AG04450 (cell line): ENCODE data around the gene RAB9A. TPM values are rescaled to one million over a fixed set of nuclear protein-coding genes. Genes with fewer than 3 reads are reported as not detected.
"Not testable (repeated sequence)": the region's sequence is repeated elsewhere in the genome, so short reads cannot be mapped to it uniquely, and the experiment has no call there.

ENCODE experiments used
- CTCF ChIA-PET: fragments of 300-600, 350-600 bp; formaldehyde crosslinking; extraction: SDS; loops from one replicate; lab custom pipeline; 2022; ENCODE audit warnings: antibody characterized with exemption, inconsistent platforms; lab: Charles Lee
- POLR2A ChIA-PET: fragments of 350-600 bp; formaldehyde crosslinking; extraction: SDS; loops from one replicate; lab custom pipeline; 2021; ENCODE audit warnings: antibody characterized with exemption, inconsistent platforms; lab: Yijun Ruan, JAX
- DNase-seq: peaks from one replicate; pipeline ENCODE4 v3.0.0-alpha.2; 2011; ENCODE audit warnings: low read depth, low spot score
- H3K27ac ChIP-seq: one replicate; pipeline ENCODE4 v1.5.1; 2012; ENCODE audit warnings: low read depth, low read length, control low read depth
- H3K27me3 ChIP-seq: one replicate; pipeline ENCODE4 v1.6.0; 2012; ENCODE audit warnings: low read length; ENCODE audit not compliant: control insufficient read depth, insufficient read depth
- H3K4me3 ChIP-seq: 2 replicates; pipeline ENCODE4 v1.5.1; 2011; ENCODE audit warnings: mild to moderate bottlenecking, low read depth, low read length, control low read depth
- H3K9me3 ChIP-seq: 2 replicates; pipeline ENCODE4 v1.5.1; 2012; ENCODE audit warnings: low read length; ENCODE audit not compliant: control insufficient read depth, insufficient read depth
- polyA plus RNA-seq: library from polyadenylated mRNA; depleted of rRNA; stranded (reverse); fragments of >200 nt; gene quantifications from 2 replicates; pipeline ENCODE4 v1.2.3, GENCODE V29; 2011
- TF ChIP-seq, protein P1 (sequence below): IDR thresholded peaks from 2 replicates; pipeline ENCODE4 v1.5.1; 2011; ENCODE audit warnings: low read depth, low read length, control low read depth, inconsistent platforms

RAB9A gene
- polyA plus RNA-seq, 1 experiment: 41.7 TPM

- Histone ChIP-seq H3K27ac (no peak overlapping the region), H3K9me3 (no peaks in the 10 kb centered on the region), H3K4me3 (no peak overlapping the region), H3K27me3 (no peaks in the 10 kb centered on the region)
- TF ChIP-seq, protein P1, sequence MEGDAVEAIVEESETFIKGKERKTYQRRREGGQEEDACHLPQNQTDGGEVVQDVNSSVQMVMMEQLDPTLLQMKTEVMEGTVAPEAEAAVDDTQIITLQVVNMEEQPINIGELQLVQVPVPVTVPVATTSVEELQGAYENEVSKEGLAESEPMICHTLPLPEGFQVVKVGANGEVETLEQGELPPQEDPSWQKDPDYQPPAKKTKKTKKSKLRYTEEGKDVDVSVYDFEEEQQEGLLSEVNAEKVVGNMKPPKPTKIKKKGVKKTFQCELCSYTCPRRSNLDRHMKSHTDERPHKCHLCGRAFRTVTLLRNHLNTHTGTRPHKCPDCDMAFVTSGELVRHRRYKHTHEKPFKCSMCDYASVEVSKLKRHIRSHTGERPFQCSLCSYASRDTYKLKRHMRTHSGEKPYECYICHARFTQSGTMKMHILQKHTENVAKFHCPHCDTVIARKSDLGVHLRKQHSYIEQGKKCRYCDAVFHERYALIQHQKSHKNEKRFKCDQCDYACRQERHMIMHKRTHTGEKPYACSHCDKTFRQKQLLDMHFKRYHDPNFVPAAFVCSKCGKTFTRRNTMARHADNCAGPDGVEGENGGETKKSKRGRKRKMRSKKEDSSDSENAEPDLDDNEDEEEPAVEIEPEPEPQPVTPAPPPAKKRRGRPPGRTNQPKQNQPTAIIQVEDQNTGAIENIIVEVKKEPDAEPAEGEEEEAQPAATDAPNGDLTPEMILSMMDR: no peak
- DNase-seq: no peak
- ChIA-PET POLR2A (no interaction called here), CTCF (no interaction called here)
Measured at GRCh38 chrX:13676885-13677284, 12.0 kb upstream of the RAB9A start.

- H3K4me3 ChIP-seq, POLR2A ChIA-PET, DNase-seq, H3K27me3 ChIP-seq, H3K9me3 ChIP-seq, H3K27ac ChIP-seq: not testable (repeated sequence)
- CTCF ChIA-PET: interaction anchor here (0.9 kb wide), 1 partner anchor 11 kb away, joined by 3 read pairs; no protein-coding TSS in a partner anchor
Measured at GRCh38 chrX:13679700-13680099, 9.2 kb upstream of the RAB9A start.

GRCh38 chrX:13681595-13681994, 7.3 kb upstream of the RAB9A start:
- H3K4me3 ChIP-seq: no peak overlapping the region
- CTCF ChIA-PET: no interaction called here
- TF ChIP-seq, protein P1: no peak
- no peaks in the 10 kb centered on the region for H3K27me3 ChIP-seq
- no peaks in the 10 kb centered on the region for H3K9me3 ChIP-seq
- DNase-seq: no peak
- no peak overlapping the region for H3K27ac ChIP-seq
- POLR2A ChIA-PET: no interaction called here

GRCh38 chrX:13684361-13684760, 4.6 kb upstream of the RAB9A start:
- POLR2A ChIA-PET: no interaction called here
- TF ChIP-seq, protein P1: no peak
- no peak for DNase-seq
- no peak overlapping the region for H3K27ac ChIP-seq
- CTCF ChIA-PET: no interaction called here
- H3K4me3 ChIP-seq: no peak overlapping the region
- H3K9me3 ChIP-seq: no peaks in the 10 kb centered on the region
- no peaks in the 10 kb centered on the region for H3K27me3 ChIP-seq

- Histone ChIP-seq H3K9me3 (no peaks in the 10 kb centered on the region), H3K4me3 (no peak overlapping the region), H3K27me3 (no peaks in the 10 kb centered on the region), H3K27ac (no peak overlapping the region)
- POLR2A ChIA-PET: no interaction called here
- DNase-seq: no peak
- CTCF ChIA-PET: no interaction called here
- TF ChIP-seq, protein P1: no peak
Measured at GRCh38 chrX:13685126-13685763, 3.7 kb upstream of the RAB9A start.
